ENCODE data around the gene MAP6. TPM values are rescaled to one million over a fixed set of nuclear protein-coding genes. Genes with fewer than 3 reads are reported as not detected.

MAP6 gene
- total RNA-seq, 2 donors from 2014 or later: 0.12 to 0.18 TPM

DNA sequence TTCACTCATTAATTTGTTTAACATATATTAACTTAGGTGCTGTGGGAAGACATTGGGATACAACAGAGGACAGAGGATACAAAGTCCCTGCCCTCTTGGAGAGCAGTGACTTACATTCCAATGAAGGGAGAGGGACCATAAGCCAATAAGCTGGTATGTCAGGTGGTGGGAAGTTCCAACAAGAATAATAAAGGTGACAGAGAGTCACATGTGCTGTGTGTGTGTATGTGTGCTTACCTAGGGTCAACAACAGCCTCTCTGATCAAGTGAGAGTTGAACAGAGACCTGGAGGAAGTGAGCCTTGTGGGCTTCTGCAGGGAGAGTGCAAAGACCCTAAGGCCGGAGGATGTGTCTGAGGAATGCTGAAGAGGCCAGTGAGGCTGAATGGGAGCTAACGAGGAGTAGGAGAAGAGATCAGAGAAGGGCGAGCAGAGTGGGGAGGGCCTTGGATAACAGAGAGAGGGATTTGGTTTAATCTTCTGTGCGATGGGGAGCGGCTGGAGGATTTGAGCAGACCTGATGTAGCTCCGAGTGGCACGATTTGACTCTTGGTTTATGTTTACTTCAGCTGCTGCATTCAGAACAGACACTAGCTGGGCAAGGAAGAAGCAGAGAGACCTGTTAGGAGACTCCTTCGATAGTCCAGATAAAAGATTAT lies 35.3 kb downstream of the MAP6 start:
- H3K27me3 Mint-ChIP-seq: peaks cover 89% of the 10 kb centered on the region

GRCh38 chr11:75632962-75633361 lies 35.9 kb downstream of the MAP6 start:
- no peak overlapping the region for H3K4me3 Mint-ChIP-seq
- peaks cover 2% of the 10 kb centered on the region for H3K4me1 Mint-ChIP-seq
- no peaks in the 10 kb centered on the region for H3K9me3 ChIP-seq (ENCODE audit: control insufficient read depth, low read length, poor library complexity, severe bottlenecking)
- ATAC-seq (no peak), DNase-seq (no peak)
- H3K36me3 Mint-ChIP-seq (ENCODE audit: low read depth): peaks cover 14% of the 10 kb centered on the region
- peaks cover 89% of the 10 kb centered on the region for H3K27me3 Mint-ChIP-seq
- no peak overlapping the region for H3K27ac Mint-ChIP-seq

More for the DNA sequence above, 35.3 kb downstream of the MAP6 start:
- no peak for ATAC-seq
- Mint-ChIP-seq H3K36me3 (ENCODE audit: low read depth) (peaks cover 14% of the 10 kb centered on the region), H3K4me3 (no peak overlapping the region), H3K27ac (no peak overlapping the region), H3K4me1 (peaks cover 2% of the 10 kb centered on the region)
- H3K9me3 ChIP-seq (ENCODE audit: control insufficient read depth, low read length, poor library complexity, severe bottlenecking): no peaks in the 10 kb centered on the region
- DNase-seq: no peak

DNA sequence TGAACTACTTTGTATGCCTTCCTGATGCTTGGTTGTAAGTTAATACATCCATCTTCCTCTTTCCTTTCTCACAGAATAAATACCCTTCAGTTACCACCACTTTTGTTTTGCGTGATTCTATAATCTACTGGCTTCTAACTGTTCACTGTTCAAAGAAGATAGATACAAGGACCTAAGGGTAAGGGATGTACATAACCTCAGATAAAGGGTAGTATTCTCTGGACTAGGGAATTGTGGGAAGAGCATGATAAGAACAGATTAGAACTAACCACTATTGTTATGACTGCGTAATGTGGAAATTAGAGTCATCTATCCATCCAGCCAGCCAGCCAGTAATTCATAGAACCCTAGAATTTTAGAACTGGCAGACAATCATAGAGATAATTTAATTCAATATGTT lies 36.4 kb downstream of the MAP6 start:
- no peak for DNase-seq
- Mint-ChIP-seq H3K27me3 (peaks cover 89% of the 10 kb centered on the region), H3K4me3 (no peak overlapping the region), H3K4me1 (peaks cover 2% of the 10 kb centered on the region), H3K27ac (no peak overlapping the region), H3K36me3 (ENCODE audit: low read depth) (peaks cover 14% of the 10 kb centered on the region)
- H3K9me3 ChIP-seq (ENCODE audit: control insufficient read depth, low read length, poor library complexity, severe bottlenecking): no peaks in the 10 kb centered on the region
- no peak for ATAC-seq

DNA sequence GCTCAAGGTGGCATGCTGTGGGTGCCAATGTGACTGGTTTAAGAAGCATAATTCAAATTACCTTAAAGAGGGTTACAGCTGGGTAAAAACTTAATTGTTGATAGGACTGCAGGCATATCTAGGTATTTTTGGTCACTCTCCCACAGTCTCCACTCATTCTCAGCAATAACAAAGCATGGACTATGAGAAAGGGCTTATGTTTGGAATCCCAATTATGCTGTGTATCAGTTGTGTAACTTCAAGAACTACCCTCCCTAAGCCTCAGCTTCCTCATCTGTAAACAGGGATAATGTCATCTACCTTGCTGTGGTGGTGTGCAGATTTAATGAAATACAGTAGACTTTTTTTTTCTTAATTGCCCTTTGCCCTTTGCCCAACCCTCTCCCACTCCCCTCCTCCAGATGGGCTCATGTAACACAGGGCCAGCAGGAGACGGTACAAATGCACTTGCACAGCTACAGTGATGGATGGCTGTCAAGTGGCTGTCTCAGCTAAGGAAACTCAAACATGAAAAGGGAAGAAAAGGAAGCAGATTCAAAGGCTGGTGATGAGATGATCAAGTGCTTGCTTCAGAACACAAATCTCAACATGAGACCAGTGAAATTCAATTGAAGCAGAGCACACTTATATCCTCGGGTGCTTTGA lies 37.6 kb downstream of the MAP6 start:
- Mint-ChIP-seq H3K27me3 (peaks cover 78% of the 10 kb centered on the region), H3K4me3 (no peak overlapping the region), H3K4me1 (peaks cover 3% of the 10 kb centered on the region), H3K36me3 (ENCODE audit: low read depth) (peaks cover 8% of the 10 kb centered on the region), H3K27ac (no peak overlapping the region)
- no peaks in the 10 kb centered on the region for H3K9me3 ChIP-seq (ENCODE audit: control insufficient read depth, low read length, poor library complexity, severe bottlenecking)
- no peak for DNase-seq
- ATAC-seq: no peak

GRCh38 chr11:75627906-75628668 lies 40.8 kb downstream of the MAP6 start:
- no peak overlapping the region for H3K4me3 Mint-ChIP-seq
- no peak overlapping the region for H3K27ac Mint-ChIP-seq
- ATAC-seq (no peak), DNase-seq (no peak)
- peaks cover 3% of the 10 kb centered on the region for H3K36me3 Mint-ChIP-seq (ENCODE audit: low read depth)
- peaks cover 47% of the 10 kb centered on the region for H3K27me3 Mint-ChIP-seq
- H3K9me3 ChIP-seq (ENCODE audit: control insufficient read depth, low read length, poor library complexity, severe bottlenecking): no peaks in the 10 kb centered on the region
- H3K4me1 Mint-ChIP-seq: peaks cover 9% of the 10 kb centered on the region

GRCh38 chr11:75626889-75627529 lies 41.8 kb downstream of the MAP6 start:
- H3K4me1 Mint-ChIP-seq: peaks cover 9% of the 10 kb centered on the region
- peaks cover 41% of the 10 kb centered on the region for H3K27me3 Mint-ChIP-seq
- H3K9me3 ChIP-seq (ENCODE audit: control insufficient read depth, low read length, poor library complexity, severe bottlenecking): no peaks in the 10 kb centered on the region
- no peak overlapping the region for H3K4me3 Mint-ChIP-seq
- DNase-seq: no peak
- H3K27ac Mint-ChIP-seq: no peak overlapping the region
- H3K36me3 Mint-ChIP-seq (ENCODE audit: low read depth): peaks cover 3% of the 10 kb centered on the region
- no peak for ATAC-seq

DNA sequence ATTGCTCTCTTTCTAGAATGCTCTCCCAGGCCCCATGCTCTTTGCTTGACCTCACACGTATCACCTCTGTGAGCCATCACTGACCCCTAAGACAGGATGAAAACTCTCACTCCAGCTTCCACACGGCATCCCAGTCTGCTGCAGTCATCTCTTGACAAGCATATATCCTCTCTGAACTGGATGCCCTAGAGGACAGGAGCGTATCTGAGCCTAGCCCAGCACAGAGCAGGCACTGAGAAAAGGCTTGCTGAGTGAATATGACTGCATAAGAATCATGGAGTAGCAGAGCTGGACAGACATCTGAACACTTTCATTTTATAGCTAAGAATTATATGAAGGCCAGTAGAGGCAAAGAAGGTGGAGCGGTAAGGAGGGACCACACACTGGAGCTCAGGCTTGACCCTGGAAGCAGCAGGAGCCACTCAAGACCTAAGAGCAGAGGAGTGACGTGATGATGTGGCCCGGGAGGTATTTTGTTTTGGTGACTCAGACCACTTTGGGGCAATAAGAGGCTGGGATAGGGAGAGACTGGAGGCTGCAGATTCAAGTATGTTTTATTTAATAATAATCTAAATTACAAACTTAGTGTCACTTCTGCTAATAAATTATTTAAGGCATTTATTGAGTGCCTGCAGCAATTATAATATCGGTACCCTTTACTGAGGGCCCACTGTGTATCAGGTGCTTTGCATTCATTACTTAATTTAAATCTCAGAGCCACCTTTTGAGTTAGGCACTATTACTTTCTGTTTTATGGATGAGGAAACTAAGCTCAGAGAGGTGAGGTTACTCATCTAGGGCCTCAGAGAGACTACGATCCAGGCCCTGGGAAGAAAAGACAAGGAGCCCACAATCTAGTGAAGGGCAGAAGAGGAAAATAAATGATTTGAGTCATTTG lies 42.6 kb downstream of the MAP6 start:
- Mint-ChIP-seq H3K27me3 (peaks cover 34% of the 10 kb centered on the region), H3K4me3 (no peak overlapping the region), H3K4me1 (peaks cover 6% of the 10 kb centered on the region), H3K36me3 (ENCODE audit: low read depth) (no peaks in the 10 kb centered on the region), H3K27ac (no peak overlapping the region)
- ATAC-seq: no peak
- no peaks in the 10 kb centered on the region for H3K9me3 ChIP-seq (ENCODE audit: control insufficient read depth, low read length, poor library complexity, severe bottlenecking)
- no peak for DNase-seq

GRCh38 chr11:75625021-75625420 lies 43.8 kb downstream of the MAP6 start:
- no peak for ATAC-seq
- H3K9me3 ChIP-seq (ENCODE audit: control insufficient read depth, low read length, poor library complexity, severe bottlenecking): no peaks in the 10 kb centered on the region
- Mint-ChIP-seq H3K4me3 (no peak overlapping the region), H3K27ac (no peak overlapping the region), H3K4me1 (peaks cover 6% of the 10 kb centered on the region), H3K27me3 (peaks cover 23% of the 10 kb centered on the region), H3K36me3 (ENCODE audit: low read depth) (no peaks in the 10 kb centered on the region)
- DNase-seq: no peak

DNA sequence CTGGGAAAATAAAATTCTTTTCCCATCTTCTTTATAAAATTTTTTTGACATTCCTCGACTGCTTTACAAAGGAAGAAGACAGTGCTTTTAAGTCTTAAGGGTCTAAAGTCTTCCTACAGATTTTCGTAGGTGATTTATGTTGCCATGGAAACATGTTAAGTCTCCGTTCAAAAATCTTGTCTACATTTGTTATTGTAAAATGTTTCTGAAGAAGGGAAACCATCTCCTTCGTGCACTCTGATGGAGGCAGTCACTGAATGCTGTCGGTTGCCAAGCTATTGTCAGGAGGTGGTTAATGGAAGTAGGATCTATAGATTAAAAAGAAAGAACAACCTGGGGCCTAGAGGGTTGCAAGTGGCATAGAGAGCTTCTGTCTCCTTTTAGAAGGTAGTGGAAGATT lies 52.6 kb downstream of the MAP6 start:
- H3K27me3 Mint-ChIP-seq: peaks cover 35% of the 10 kb centered on the region
- DNase-seq: no peak
- no peaks in the 10 kb centered on the region for H3K4me1 Mint-ChIP-seq
- no peaks in the 10 kb centered on the region for H3K9me3 ChIP-seq (ENCODE audit: control insufficient read depth, low read length, poor library complexity, severe bottlenecking)
- no peak overlapping the region for H3K27ac Mint-ChIP-seq
- H3K4me3 Mint-ChIP-seq: no peak overlapping the region
- H3K36me3 Mint-ChIP-seq (ENCODE audit: low read depth): no peaks in the 10 kb centered on the region
- no peak for ATAC-seq

- no peak for DNase-seq
- ATAC-seq: no peak
- no peaks in the 10 kb centered on the region for H3K4me1 Mint-ChIP-seq
- H3K27me3 Mint-ChIP-seq: peaks cover 35% of the 10 kb centered on the region
- no peak overlapping the region for H3K27ac Mint-ChIP-seq
- no peak overlapping the region for H3K4me3 Mint-ChIP-seq
- H3K9me3 ChIP-seq (ENCODE audit: control insufficient read depth, low read length, poor library complexity, severe bottlenecking): no peaks in the 10 kb centered on the region
- no peaks in the 10 kb centered on the region for H3K36me3 Mint-ChIP-seq (ENCODE audit: low read depth)
Measured at GRCh38 chr11:75615751-75616150, 53.1 kb downstream of the MAP6 start.

- no peaks in the 10 kb centered on the region for H3K4me1 Mint-ChIP-seq
- peaks cover 3% of the 10 kb centered on the region for H3K36me3 Mint-ChIP-seq (ENCODE audit: low read depth)
- no peak overlapping the region for H3K27ac Mint-ChIP-seq
- no peaks in the 10 kb centered on the region for H3K9me3 ChIP-seq (ENCODE audit: control insufficient read depth, low read length, poor library complexity, severe bottlenecking)
- ATAC-seq: no peak
- DNase-seq: no peak
- H3K27me3 Mint-ChIP-seq: peaks cover 52% of the 10 kb centered on the region
- no peak overlapping the region for H3K4me3 Mint-ChIP-seq
Measured at GRCh38 chr11:75611823-75612222, 57.0 kb downstream of the MAP6 start.

GRCh38 chr11:75606099-75606498 lies 62.7 kb downstream of the MAP6 start:
- DNase-seq (no peak), ATAC-seq (no peak)
- Mint-ChIP-seq H3K4me3 (no peak overlapping the region), H3K4me1 (peaks cover 2% of the 10 kb centered on the region), H3K27me3 (peaks cover 69% of the 10 kb centered on the region), H3K36me3 (ENCODE audit: low read depth) (peaks cover 3% of the 10 kb centered on the region), H3K27ac (no peak overlapping the region)
- H3K9me3 ChIP-seq (ENCODE audit: control insufficient read depth, low read length, poor library complexity, severe bottlenecking): no peaks in the 10 kb centered on the region
